ENCODE results near the gene NUDT3. TPM values are rescaled to one million over a fixed set of nuclear protein-coding genes. Genes with fewer than 3 reads are reported as not detected.

The NUDT3 gene
- total RNA-seq, 4 donors from 2014 or later, result 40.0 to 71.9 (median 50.6) TPM

- intact Hi-C loops (cut with DNase I; ENCODE audit: low total_unique reads), result no loop called here
- Histone ChIP-seq H3K27ac (peak overlapping the region in 1 of 4 donors; percentile 81), H3K27me3 (no peaks in the 10 kb centered on the region), H3K9me3 (no peaks in the 10 kb centered on the region), H3K36me3 (peaks cover 0 to 18% of the 10 kb centered on the region in 2 donors), H3K4me1 (peaks cover 20 to 25% of the 10 kb centered on the region in 2 donors), H3K4me3 (no peak overlapping the region)
- TF ChIP-seq CTCF (IDR thresholded peaks at IDR 0.05 in 4 of 5, conservative IDR thresholded peaks at IDR 0.05 in 1 of 5), result no peak
- TF ChIP-seq POLR2A (IDR thresholded peaks at IDR 0.05), result no peak
- no peak for DNase-seq
- no peak for ATAC-seq
- in situ Hi-C loops (cut with MboI; ENCODE audit: low sequenced_read_pairs in 4 of 4), result no loop called here
Measured at GRCh38 chr6:34239893-34240292, 152.6 kb downstream of the NUDT3 start.

GRCh38 chr6:34239500-34239825 lies 153.0 kb downstream of the NUDT3 start:
- Histone ChIP-seq H3K4me1 (peaks cover 16 to 21% of the 10 kb centered on the region in 2 donors), H3K9me3 (no peaks in the 10 kb centered on the region), H3K36me3 (peaks cover 0 to 18% of the 10 kb centered on the region in 2 donors), H3K4me3 (no peak overlapping the region), H3K27me3 (no peaks in the 10 kb centered on the region), H3K27ac (peak overlapping the region in 2 of 4 donors; percentile 3 to 81)
- in situ Hi-C loops (cut with MboI; ENCODE audit: low sequenced_read_pairs in 4 of 4), result no loop called here
- ATAC-seq, result no peak
- no peak for DNase-seq
- intact Hi-C loops (cut with DNase I; ENCODE audit: low total_unique reads), result no loop called here
- TF ChIP-seq CTCF (IDR thresholded peaks at IDR 0.05 in 4 of 5, conservative IDR thresholded peaks at IDR 0.05 in 1 of 5), result no peak

- Histone ChIP-seq H3K9me3 (no peaks in the 10 kb centered on the region), H3K4me3 (peak overlapping the region; percentile 66 to 92 (median 80)), H3K27ac (peak overlapping the region; percentile 77 to 87 (median 82)), H3K27me3 (no peaks in the 10 kb centered on the region), H3K36me3 (peaks cover 0 to 18% of the 10 kb centered on the region in 2 donors), H3K4me1 (peaks cover 10 to 15% of the 10 kb centered on the region in 2 donors)
- DNase-seq, result no peak
- intact Hi-C loops (cut with DNase I; ENCODE audit: low total_unique reads) (no loop called here), in situ Hi-C loops (cut with MboI; ENCODE audit: low sequenced_read_pairs in 4 of 4) (no loop called here)
- no peak for TF ChIP-seq POLR2A (IDR thresholded peaks at IDR 0.05)
- no peak for TF ChIP-seq CTCF (IDR thresholded peaks at IDR 0.05 in 4 of 5, conservative IDR thresholded peaks at IDR 0.05 in 1 of 5)
- no peak for ATAC-seq
Measured at GRCh38 chr6:34238585-34239499, 153.6 kb downstream of the NUDT3 start.

- no peak for DNase-seq
- no peaks in the 10 kb centered on the region for H3K27me3 ChIP-seq
- peak overlapping the region; percentile 66 to 92 (median 80) for H3K4me3 ChIP-seq
- in situ Hi-C loops (cut with MboI; ENCODE audit: low sequenced_read_pairs in 4 of 4), result no loop called here
- peaks cover 0 to 15% of the 10 kb centered on the region in 2 donors for H3K36me3 ChIP-seq
- intact Hi-C loops (cut with DNase I; ENCODE audit: low total_unique reads), result no loop called here
- peak; percentile 4 to 12 for ATAC-seq
- peaks cover 7 to 11% of the 10 kb centered on the region in 2 donors for H3K4me1 ChIP-seq
- H3K9me3 ChIP-seq, result no peaks in the 10 kb centered on the region
- TF ChIP-seq CTCF (IDR thresholded peaks at IDR 0.05 in 4 of 5, conservative IDR thresholded peaks at IDR 0.05 in 1 of 5), result peak in 3 of 5 experiments; percentile 32 to 41 (median 34)
- peak in 1 of 2 donors; percentile 33 for TF ChIP-seq POLR2A (IDR thresholded peaks at IDR 0.05)
- H3K27ac ChIP-seq, result peak overlapping the region; percentile 77 to 87 (median 82)
Measured at GRCh38 chr6:34237722-34238584, 154.5 kb downstream of the NUDT3 start.

All from gastrocnemius medialis (tissue), 4 donors.